Panc1 (cell line): Measurements from ENCODE around the gene CCDC154. TPM values are rescaled to one million over a fixed set of nuclear protein-coding genes. Genes with fewer than 3 reads are reported as not detected.

Source experiments
- ATAC-seq: fragments of 200-7000 bp; cut with Tn5 transposase; 2 replicates; pipeline ENCODE4 v1.9.1; 2020; ENCODE audit warnings: mild to moderate bottlenecking, moderate library complexity
- BruUV-seq: library from RNA; stranded (reverse); fragments of 400-500 nt; replicated peaks from 2 replicates; lab custom pipeline; 2021; lab: Mats Ljungman, UMichigan
- CTCF ChIA-PET: fragments of 300-600 bp; sonication (Branson Sonifier 250); formaldehyde crosslinking; loops from one replicate; lab custom pipeline; 2022; ENCODE audit warnings: antibody characterized with exemption; lab: Charles Lee
- POLR2A ChIA-PET: fragments of 300-600 bp; sonication (Branson Sonifier 250); formaldehyde crosslinking; loops from one replicate; lab custom pipeline; 2022; ENCODE audit warnings: antibody characterized with exemption; lab: Charles Lee
- DNase-seq: peaks from one replicate; pipeline ENCODE4 v3.0.0-alpha.2; 2010; ENCODE audit warnings: low read depth, low spot score
- H3K27ac ChIP-seq: 2 replicates; pipeline ENCODE4 v1.5.1; 2011; ENCODE audit warnings: mild to moderate bottlenecking, low read length, inconsistent platforms
- H3K27me3 ChIP-seq: fragments of 200-500 bp; sonication (Bioruptor generic); 2 replicates; pipeline ENCODE4 v1.6.0; 2014; ENCODE audit warnings: low read length, inconsistent platforms; ENCODE audit not compliant: control insufficient read depth, insufficient read depth
- H3K36me3 ChIP-seq: fragments of 200-500 bp; sonication (Bioruptor generic); 2 replicates; pipeline ENCODE4 v1.5.1; 2014; ENCODE audit warnings: inconsistent platforms, mild to moderate bottlenecking, low read length, moderate library complexity; ENCODE audit not compliant: control insufficient read depth, insufficient read depth
- H3K4me1 ChIP-seq: 2 replicates; pipeline ENCODE4 v1.5.1; 2011; ENCODE audit warnings: inconsistent platforms, mild to moderate bottlenecking, low read length, moderate library complexity; ENCODE audit not compliant: control insufficient read depth, insufficient read depth
- H3K4me3 ChIP-seq, 2 experiments: 2 replicates each; pipeline ENCODE4 v1.5.1; 2011 to 2012; ENCODE audit warnings: low read depth in 2 of 2, low read length in 2 of 2, mild to moderate bottlenecking in 2 of 2, inconsistent platforms in 1 of 2, moderate library complexity in 1 of 2
- H3K9me3 ChIP-seq: fragments of 200-500 bp; sonication (Bioruptor generic); 2 replicates; pipeline ENCODE4 v1.5.1; 2014; ENCODE audit warnings: low read depth, mild to moderate bottlenecking, inconsistent platforms, low read length, moderate library complexity; ENCODE audit not compliant: control insufficient read depth, insufficient read depth
- CTCF ChIP-seq: fragments of 450-650 bp; IDR thresholded peaks from 2 replicates; pipeline ENCODE4 v1.5.1; 2017; ENCODE audit warnings: mild to moderate bottlenecking
- POLR2AphosphoS5 ChIP-seq: IDR thresholded peaks from 2 replicates; pipeline ENCODE4 v1.6.1; 2012; ENCODE audit warnings: mild to moderate bottlenecking, low read depth, low read length, moderate library complexity
- REST ChIP-seq, 2 experiments: IDR thresholded peaks; 2 replicates each; pipeline ENCODE4 v1.6.1; 2011 to 2012; ENCODE audit warnings: low read depth in 2 of 2, control low read depth in 1 of 2, low read length in 1 of 2, mild to moderate bottlenecking in 1 of 2, moderate library complexity in 1 of 2; ENCODE audit not compliant: insufficient read depth in 1 of 2
- SIN3A ChIP-seq: IDR thresholded peaks from 2 replicates; pipeline ENCODE4 v1.6.1; 2012; ENCODE audit warnings: low read depth, mild to moderate bottlenecking, low read length, moderate library complexity, borderline replicate concordance; ENCODE audit not compliant: insufficient read depth
- TCF7L2 ChIP-seq: IDR thresholded peaks from 2 replicates; pipeline ENCODE4 v1.6.1; 2011; ENCODE audit warnings: mild to moderate bottlenecking, low read depth, low read length, inconsistent platforms
- in situ Hi-C: cut with HindIII; loops from 2 replicates; pipeline ENCODE4 v1.10.0; 2016; ENCODE audit warnings: low sequenced_read_pairs, low pct_unique_long_range_greater_than_20kb
- intact Hi-C: fragments of 100-400 bp; cut with micrococcal nuclease; formaldehyde crosslinking; loops from one replicate; pipeline ENCODE4 v1.10.0; 2022; ENCODE audit not compliant: unreplicated experiment
- total RNA-seq: library from RNA; stranded (reverse); gene quantifications from one replicate; pipeline ENCODE4 v1.2.1, GENCODE V29; 2021; ENCODE audit not compliant: unreplicated experiment

Gene CCDC154
- total RNA-seq, 1 experiment from 2014 or later = 2.0 TPM

- Histone ChIP-seq H3K36me3 (no peaks in the 10 kb centered on the region), H3K9me3 (no peaks in the 10 kb centered on the region), H3K27me3 (no peaks in the 10 kb centered on the region), H3K27ac (no peak overlapping the region), H3K4me3 (no peak overlapping the region), H3K4me1 (no peaks in the 10 kb centered on the region)
- CTCF ChIA-PET = no interaction called here
- ATAC-seq (no peak), DNase-seq (no peak)
- no peak for TF ChIP-seq POLR2AphosphoS5
- TF ChIP-seq SIN3A = no peak
- TF ChIP-seq CTCF = no peak
- no peak for TF ChIP-seq REST (IDR thresholded peaks at IDR 0.05; ENCODE audit: insufficient read depth in 1 of 2, low read depth in 2 of 2, low read length in 1 of 2)
- no peak for TF ChIP-seq TCF7L2
- BruUV-seq = no TSS peak
- POLR2A ChIA-PET = no interaction called here
- intact Hi-C loops (no loop called here), in situ Hi-C loops (no loop called here)
These were observed 16.8 kb upstream of the CCDC154 start for GRCh38 chr16:1461146-1461545.

- no peak overlapping the region for H3K4me3 ChIP-seq
- H3K36me3 ChIP-seq = no peaks in the 10 kb centered on the region
- intact Hi-C loops = no loop called here
- no peaks in the 10 kb centered on the region for H3K27me3 ChIP-seq
- ATAC-seq (0 out of 2 replicates have a peak, but pooled peaks have one; percentile 28), DNase-seq (no peak)
- no TSS peak for BruUV-seq
- no peaks in the 10 kb centered on the region for H3K4me1 ChIP-seq
- in situ Hi-C loops = no loop called here
- no peak overlapping the region for H3K27ac ChIP-seq
- CTCF ChIA-PET = no interaction called here
- no peaks in the 10 kb centered on the region for H3K9me3 ChIP-seq
- TF ChIP-seq POLR2AphosphoS5 (no peak), TCF7L2 (no peak), REST (IDR thresholded peaks at IDR 0.05; ENCODE audit: insufficient read depth in 1 of 2, low read depth in 2 of 2, low read length in 1 of 2) (no peak), CTCF (no peak), SIN3A (no peak)
- POLR2A ChIA-PET = no interaction called here
These were observed 16.3 kb upstream of the CCDC154 start for GRCh38 chr16:1460602-1461138.
